IPS-NIHi7 (cell line): ENCODE measurements around the gene GLIPR2.
"Not testable (repeated sequence)": the region's sequence is repeated elsewhere in the genome, so short reads cannot be mapped to it uniquely, and the experiment has no call there.

Experiments
- DNase-seq: peaks from one replicate; pipeline ENCODE4 v3.0.0; 2012; ENCODE audit warnings: mixed read lengths; ENCODE audit errors: extremely low spot score

GLIPR2 gene

DNA sequence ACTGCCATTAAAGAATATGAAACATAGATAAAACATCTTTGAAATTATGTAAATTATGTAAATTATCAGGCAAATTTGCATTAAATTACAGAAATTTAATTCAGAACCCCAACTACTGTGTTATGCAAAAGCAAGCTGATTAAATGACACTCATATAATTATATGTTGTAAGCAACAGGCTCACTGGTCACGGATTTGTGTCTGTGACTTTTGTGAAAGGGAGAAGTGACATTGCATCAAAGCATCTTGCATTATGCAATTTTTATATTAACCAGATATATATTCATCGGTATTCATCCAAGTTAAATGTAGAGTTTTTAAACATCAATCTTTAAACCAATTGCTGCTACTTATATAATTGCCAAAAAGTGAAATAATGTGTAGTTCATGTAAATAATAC is 13.0 kb upstream of the GLIPR2 start:
- DNase-seq: no peak

DNA sequence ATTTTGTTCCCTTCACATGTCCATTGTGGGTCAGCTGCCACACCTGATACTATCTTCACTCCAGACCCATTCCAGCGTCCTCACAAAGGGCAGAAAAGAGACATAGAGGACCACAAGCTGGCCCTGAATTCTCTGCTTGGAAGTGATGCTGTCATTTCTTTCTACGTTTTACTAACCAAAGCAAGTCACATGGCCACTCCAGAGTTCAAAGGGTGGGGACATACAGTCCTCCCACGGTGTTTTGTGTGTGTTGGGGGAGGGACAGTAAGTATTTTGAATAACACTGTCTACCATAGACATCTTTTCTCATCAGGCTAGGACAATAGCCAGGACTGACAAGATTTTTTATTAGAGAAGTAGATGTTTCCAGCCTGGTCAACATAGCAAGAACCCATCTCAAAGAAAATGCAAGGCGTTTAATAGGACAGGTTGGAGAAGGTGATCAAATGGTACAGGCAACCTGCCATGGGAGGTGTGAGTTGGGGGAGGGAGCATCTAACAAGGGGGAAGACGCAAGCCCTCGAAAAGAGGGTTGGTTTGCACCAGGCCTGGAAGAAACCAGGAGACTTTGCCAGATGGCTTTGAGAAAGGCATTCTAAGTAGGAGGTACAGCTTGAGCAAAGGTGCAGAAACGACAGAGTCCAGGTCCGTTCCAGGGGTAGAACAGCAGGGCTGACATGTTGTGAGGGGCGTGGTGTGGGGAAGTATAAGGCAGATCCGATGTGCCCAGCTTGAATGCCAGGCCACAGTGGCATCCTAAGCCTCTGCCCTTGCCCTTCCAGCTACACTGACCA is 11.3 kb upstream of the GLIPR2 start:
- no peak for DNase-seq

DNA sequence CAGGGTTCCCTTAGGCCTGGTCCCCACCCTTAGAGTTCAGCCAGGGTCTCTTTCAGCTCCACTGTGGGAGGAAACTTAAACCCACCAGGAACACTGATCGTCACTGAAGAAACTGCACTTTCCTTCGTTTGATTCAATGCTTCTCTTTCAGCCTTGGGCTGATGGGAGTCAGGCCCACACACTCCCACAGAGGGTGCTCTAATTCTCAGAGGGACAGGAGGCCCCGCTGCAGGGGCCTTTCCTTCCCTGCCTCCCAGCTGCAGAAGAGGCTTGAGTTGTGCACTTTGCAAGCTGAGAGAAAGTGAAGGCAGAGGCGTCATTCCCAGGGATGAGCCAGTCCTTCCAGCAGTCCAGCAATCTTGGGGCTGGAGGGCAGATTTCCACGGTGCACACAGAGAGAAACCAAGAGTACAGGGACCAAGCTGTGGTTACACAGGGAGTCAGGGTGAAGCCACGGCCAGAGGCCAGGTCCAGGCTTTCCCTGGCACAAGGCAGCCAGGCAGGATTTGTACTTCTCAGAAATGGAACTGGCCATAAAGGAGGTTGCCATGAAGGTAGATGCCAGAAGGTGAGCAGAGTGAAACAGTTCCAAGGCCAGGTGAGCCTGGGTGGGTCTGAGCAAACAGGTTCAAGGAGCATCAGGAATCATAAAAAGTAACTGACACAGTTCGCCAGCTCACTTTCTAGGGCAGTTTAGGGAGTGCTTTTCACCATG is 10.4 kb upstream of the GLIPR2 start:
- DNase-seq: no peak

DNA sequence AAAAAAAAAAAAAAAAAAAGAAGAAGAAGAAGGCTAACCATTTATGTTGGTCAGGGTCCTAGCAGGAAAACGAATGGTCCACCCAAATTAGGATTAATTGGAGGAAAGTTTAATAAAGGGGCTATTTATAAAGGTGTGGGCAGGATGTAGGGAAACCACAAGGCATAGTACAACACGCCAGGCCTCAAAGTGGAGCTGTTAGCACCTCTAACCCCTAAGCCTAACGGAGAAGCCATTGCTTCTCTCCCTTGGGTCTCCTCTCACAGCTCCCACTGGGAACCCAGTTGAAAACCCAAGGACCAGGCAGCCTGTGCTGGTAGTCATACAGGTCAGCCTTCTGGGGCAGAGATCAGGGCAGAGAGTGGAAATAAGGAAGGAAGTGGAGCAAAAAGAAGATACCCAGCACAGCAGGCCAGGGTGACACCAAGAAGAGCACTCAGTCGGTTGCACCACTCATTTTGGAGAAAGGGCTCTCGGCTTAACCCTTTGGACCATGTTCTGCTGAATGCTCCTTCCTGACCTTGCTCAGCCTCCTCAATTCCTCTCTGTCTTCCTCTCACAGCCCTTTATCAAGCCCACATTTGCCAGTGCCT is 8.8 kb upstream of the GLIPR2 start:
- DNase-seq: no peak

DNA sequence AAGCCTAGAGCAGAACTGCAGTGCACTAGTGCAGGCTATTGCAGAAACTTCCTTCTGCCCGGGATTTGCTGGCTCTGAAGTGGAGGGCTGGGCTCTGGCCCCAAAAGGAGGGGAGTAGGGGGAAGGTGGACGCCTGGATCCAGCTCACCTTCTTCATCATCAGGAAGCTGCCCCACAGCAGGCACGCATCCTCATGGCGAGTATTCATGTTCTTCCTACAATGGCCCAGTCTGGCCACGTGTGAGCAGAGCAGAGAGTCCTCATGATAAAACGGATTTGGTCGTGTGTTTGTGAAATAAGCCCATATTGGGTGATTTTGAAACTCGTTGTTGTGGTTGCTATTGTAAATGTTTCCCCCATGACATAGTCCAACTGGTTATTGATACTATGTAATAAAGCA is 8.2 kb upstream of the GLIPR2 start:
- no peak for DNase-seq

DNA sequence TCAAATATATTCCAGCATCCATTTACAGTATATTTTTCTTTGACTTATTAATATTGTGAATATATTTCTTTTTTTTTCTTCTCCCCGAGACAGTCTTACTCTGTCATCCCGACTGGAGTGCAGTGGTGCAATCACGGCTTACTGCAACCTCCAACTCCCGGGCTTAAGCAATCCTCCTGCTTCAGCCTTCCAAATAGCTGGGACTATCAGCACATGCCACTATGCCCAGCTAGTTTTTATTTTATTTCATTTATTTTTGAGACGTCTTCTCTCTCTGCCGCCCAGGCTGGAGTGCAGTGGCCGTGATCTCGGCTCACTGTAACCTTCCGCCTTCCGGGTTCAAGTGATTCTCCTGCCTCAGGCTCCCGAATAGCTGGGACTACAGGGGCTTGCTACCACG is 7.4 kb upstream of the GLIPR2 start:
- no peak for DNase-seq

DNA sequence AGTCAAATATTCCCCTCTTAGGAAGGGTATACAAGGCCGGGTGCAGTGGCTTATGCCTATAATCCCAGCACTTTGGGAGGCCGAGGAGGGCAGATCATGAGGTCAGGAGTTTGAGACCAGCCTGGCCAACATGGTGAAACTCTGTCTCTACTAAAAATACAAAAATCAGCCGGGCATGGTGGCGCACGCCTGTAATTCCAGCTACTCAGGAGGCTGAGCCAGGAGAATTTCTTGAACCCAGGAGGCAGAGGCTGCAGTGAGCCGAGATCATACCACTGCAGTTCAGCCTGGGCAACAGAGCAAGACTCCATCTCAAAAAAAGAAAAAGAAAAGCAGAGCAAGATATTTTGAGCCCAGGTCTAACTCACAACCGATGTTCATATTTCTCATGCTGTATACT is 4.9 kb upstream of the GLIPR2 start:
- not testable (repeated sequence) for DNase-seq

DNA sequence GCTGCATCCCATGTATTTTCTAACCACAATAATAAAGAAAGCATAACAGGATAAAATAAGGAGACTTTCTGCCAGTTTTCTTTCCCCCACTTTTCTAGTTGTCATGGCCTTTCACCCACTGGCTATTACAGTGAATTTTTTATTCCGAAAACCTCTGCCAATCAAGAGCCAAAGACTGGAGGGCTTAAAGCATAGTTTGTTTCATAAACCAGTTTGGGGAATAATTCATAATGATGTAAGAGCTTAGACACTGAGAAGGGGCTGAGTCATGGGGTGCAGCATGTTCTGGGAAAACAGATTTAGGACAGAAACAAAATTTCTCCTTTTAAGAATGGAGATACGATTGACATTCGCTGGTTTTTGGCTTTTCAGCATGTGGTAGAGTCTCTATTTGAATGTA is 4.4 kb upstream of the GLIPR2 start:
- no peak for DNase-seq

DNA sequence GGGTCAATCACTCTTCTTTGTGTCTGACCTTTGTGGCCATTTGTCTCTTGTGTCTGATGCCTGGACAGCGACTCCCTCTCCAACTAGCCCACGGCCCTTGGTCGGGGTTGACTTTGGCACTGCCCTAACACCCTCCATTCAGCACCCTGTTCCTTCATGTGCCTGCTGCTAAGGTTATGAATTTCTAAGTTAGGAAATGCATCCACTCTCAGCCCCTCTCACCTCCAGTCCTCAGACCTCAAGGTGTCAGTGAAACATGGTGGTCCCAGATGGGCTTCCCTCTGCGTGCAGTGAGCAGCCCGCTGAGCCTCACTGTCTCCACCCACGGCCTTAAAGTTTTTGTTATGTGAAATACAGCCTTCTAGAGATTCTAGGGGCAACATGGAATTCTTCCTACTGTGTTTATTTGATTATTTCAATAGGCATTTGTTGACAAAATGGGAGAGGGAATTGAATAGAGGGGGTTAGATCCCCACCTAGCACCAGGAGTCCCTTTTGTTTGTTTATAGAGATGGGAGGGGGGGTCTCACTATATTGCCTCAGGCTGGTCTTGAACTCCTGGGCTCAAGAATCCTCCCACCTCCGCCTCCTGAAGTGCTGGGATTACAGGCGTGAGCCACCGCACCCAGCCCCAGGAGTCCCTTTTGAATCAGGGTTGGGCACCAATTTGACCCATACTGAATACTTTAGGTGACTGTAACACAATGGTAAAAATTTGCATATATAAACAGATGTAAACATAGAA is 1.6 kb upstream of the GLIPR2 start:
- peak; percentile 35 for DNase-seq

DNA sequence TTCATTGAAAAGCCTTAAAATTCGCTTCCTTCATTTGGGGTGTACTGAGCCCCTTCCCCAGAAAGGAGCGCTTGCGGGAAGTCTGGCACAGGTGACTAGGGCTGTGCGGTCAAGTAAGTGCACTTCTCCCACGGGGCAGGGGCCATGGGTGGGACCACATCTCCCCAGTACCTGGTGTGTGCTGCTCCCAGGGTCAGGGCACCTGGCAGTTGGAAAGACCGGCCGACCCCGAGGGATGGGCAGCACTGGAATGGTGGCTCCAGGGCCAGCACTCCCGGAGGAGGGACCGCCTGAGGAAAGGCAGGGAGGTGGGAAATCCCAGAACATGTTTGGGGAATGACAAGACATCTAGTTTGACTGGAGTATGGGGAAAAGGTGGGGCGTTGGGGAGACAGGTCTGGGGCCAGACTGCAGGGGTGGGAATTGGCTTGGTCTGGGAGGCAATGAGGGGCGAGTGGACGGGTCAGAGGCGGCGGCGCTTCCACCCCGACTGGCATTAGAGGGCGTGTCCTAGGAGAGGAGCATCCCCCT is 727 bp upstream of the GLIPR2 start:
- DNase-seq: peak; percentile 68

DNA sequence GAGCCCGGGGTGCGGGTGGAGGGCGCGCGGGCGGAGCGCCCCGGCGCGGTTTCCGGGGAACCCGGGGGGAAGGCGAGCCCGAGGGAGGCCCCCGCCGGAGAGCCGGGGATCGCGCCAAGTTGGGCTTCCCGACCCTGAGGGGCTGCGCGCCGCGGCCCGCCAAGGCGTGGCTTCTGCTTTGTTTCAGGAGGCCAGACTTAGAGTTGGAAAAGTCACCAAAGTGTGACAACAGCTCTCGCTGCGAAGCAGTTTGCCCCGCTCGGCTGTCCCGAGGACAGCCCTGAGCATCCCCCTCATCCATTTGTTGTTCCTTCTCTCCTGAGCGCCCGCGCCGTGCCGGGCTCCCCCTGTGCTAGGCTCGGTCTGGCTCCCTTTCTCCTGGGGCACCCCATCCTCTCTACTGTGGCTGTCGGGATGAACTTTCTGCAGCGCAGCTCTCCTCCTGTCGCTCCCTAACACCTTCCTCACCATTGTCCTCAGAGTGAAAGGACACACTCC is 410 bp downstream of the GLIPR2 start:
- no peak for DNase-seq

DNA sequence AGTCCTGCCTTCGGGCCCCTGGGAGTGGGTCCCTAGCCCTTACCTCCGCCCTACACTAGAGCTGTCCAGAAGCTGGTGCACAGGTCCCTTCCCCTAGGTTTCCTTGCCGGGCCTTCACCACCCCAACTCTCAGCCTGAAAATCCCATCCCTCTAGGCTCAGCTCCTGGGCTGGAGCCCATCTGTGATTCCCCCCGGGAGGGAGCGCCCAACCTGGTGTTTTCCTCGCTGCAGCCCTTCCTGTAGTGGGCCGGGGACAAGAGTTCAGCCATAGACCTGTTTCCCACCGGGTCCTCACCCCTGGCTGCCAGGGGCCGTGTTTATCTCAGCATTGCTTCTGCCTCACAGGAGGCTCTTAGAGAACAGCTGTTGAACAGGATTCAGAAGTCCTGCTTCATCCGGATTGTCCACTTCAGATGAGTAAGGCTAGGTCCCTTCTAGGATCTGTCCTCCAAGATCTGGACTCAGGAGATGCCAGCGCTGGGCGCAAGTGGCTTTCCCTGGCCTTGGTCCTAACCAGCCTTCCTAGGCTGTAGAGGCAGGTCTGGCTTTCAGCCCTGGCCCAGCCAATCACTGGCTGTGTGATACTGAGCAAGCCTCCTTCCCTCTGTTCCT is 965 bp downstream of the GLIPR2 start:
- no peak for DNase-seq

DNA sequence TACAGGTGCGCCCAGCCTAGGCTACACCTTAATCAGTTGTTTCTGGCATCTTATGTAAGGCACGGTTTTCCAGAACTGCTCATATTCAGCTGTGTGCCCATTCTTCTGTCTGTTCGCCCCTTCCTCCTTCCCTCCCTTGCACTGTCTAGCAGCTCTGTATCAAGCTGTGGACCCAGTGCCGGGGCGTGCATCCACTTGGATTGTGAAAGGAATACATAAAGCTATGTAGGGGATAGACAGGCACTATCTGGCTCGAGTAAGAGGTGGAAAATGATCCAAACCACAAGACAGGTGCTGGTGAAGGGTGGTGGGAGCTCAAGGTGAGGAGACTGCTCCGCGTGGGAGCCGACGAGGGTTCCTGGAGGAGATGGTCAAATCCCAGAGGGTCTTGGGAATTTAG is 2.0 kb downstream of the GLIPR2 start:
- DNase-seq: no peak

DNA sequence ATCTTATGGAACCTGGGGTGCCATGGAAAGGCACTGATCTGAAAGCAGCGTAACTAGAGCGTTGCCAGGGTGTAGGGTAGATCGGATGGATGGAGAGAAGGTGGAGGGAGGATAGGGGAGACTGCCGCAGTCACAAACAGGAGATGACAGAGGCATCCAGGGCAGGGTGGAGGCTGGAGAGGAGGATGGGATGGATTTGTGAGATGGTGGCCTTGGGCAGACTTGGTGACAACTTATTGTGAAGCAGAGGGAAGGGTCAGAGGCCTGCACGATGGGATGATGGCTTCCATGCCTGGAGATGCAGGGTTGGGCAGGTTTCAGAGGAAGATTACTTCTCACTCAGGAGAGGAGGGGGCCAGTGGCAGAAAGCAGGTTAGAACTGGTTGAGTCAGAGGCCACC is 2.4 kb downstream of the GLIPR2 start:
- DNase-seq: no peak

DNA sequence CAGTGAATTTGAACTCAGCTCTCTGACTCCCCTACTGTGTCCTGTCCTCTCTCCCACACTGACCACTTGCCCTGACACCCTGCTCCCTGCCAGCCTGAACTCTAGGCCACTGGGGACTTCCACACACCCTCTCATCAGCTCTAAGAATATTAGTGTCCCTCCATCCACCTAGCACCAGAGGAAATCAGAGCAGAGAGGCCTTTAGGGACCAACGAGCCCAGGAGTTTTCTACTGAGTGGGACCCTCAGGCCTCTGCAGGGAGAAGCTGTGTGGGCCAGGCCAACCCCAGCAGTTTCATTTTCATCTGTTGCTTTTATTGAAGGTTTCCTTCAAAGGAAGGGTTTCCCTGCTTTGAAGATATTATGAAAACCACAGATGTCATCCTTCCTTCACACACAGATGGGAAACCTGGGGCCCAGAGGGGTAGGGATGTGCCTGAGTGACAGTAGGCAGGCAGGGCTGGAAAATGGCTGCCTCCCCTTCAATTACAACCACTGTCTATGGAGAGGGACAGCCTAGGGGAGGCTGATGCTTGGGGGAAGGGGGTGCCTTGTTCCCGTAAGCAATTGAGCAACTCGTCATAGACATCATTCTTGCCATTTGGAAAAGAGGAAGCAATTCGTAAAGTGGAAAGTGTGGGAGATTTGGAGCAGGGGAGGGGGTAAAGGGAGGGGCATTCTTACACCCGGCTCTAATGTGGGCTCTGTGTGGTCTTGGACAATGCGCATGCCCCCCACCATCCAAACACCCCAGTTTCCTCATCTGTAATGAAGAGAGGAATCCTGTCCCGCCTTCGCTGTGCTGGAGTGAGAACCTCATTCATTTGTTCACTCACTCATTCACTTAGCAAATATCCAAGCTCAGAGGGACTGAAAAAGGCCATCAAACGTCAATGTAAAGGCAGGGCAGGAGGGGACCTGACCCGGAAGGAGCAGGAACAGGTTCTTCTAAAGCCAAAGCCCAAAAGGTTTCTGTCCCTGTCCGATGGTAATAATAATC is 3.9 kb downstream of the GLIPR2 start:
- DNase-seq: no peak

DNA sequence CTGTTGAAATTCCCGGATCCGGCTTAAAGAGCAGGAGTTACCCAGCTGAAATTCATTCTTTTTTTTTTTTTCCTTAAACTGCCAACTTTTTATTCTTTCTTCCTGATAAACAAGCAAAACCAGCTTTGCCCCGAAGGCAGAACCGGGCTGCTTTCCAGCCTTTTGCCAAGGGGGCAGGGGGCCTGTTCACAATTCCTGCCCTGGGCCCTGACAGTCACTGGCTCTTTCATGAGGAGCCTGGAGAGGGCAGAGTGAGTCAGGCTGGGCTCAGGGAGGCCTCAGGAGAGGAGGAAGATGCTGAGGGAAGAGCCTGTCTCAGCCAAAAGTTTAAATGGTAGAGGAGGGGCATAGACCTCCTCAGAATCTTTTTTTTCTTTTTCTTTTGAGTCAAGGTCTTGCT is 4.8 kb downstream of the GLIPR2 start:
- DNase-seq: no peak

DNA sequence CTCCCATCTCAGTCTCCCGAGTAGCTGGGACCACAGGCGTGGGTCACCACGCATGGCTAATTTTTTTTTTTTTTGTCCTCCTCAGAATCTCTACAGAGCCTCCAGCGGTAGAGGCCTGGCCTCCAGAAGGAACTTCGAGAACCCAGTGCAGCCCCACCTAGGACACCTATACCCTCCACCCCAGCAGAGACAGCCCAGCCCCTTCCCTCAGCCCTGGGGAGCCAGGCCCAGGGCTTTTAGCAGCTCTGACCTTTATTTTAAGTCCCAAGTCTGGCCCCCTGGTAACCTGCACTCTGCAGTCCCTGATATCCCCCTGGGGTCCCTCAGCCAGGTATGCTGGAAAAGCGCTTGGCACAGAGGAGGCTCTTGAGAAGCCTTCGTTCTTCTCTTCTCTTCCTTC is 5.2 kb downstream of the GLIPR2 start:
- DNase-seq: no peak

DNA sequence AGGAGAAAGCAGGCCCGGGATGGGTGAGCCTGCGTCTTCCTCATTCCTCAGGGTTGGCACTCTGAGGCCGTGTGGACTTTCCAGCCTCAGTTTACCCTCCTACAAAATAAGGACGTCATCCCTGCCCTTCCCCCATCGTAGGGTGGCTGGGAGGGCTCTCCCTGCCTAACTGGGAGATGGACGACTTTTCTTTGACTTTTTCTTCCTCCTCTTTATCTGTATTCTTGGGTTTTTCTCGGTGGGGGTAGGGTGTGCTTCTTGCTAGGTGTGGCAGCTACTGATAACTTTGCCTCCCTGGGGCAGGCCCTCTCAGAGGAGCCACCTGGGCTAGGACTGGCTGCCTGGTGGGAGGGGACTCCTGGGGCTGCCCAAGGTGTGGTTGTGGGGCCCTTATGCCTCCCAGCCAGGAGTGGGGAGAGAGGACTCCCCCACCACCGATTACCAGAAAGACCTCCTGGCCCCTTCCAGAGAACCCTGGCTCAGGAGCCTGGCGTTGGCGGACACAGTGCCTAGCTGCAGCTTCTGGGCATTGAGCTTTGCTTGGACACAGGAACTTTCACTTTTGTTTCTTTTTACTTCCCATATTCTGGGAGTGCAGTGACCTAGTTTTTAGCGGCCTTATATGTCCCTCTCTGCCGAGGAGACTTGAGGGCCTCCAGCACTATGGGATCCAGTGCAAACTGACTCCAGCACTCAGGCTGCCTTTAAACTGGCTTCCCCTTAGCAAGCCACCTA is 6.1 kb downstream of the GLIPR2 start:
- DNase-seq: no peak

DNA sequence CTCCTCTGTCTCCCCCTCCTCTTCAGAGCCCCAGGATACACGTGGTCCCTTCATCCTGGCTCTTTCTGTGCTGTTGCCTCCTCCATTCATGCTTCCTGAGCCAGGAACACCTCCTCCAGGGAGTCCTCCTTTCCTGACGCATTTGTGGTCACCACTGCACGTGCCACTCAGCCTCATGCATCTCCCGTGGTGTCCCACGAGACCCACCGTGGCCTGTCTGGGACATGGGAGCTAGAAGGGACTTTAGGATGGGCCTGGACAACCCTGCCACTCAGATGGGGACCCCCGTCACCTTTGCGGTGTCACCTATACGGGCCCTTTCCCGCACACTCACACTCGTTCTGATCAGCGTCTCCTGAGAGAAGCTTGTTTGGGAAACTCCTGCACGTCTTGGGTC is 6.7 kb downstream of the GLIPR2 start:
- DNase-seq: no peak
